ENCODE data around the gene SGMS1. TPM values are rescaled to one million over a fixed set of nuclear protein-coding genes. Genes with fewer than 3 reads are reported as not detected.

SGMS1 gene
- total RNA-seq, 4 donors from 2014 or later = 139 to 198 (median 173) TPM

DNA sequence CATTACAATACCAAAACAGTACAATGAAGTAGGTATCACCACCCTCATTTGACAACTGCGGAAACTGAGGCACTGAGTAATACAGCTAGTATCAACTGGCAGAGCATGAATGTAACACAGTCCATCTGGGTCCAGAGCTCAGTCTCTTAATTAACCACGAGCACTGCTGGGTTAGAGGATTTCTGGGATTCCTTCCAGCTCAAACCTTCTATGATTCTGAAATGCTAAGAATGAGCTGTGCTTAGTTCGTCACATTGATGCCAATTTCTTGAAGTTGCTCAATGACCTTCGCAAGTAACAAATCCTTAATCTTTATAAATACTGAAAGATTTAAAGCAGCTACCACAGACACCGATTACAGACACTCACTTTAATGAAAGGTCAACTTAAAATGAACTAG is 62.5 kb downstream of the SGMS1 start:
- no peak overlapping the region for H3K4me3 ChIP-seq
- DNase-seq (ENCODE audit: low spot score in 2 of 2) = no peak
- H3K27me3 ChIP-seq = no peaks in the 10 kb centered on the region
- no peak for TF ChIP-seq CTCF (IDR thresholded peaks at IDR 0.05)
- TF ChIP-seq POLR2AphosphoS5 (IDR thresholded peaks at IDR 0.05) = peak in 1 of 3 donors; percentile 3
- H3K9me3 ChIP-seq = no peaks in the 10 kb centered on the region
- H3K4me1 ChIP-seq = peaks cover 40% of the 10 kb centered on the region
- 40% methylated on average over 5 of the region's 5 CpGs for WGBS
- H3K36me3 ChIP-seq = no peaks in the 10 kb centered on the region
- no peak overlapping the region for H3K27ac ChIP-seq

DNA sequence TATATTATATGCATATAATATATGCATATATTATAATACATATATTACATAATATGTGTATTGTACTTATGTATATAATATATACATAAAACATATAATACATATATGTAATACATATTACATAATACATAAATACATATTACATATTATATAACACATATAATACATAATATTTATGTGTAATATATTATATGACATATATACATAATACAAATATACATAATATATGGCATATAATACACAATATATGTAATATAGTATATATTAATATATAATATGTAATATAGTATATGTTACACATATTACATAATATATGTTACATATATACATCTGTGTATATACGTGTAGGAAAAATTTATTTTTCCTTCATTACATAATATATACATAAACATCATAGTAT is 63.4 kb downstream of the SGMS1 start:
- no peak overlapping the region for H3K4me3 ChIP-seq
- 81% methylated on average over 1 of the region's 1 CpG for WGBS
- DNase-seq (ENCODE audit: low spot score in 2 of 2) = no peak
- H3K36me3 ChIP-seq = no peaks in the 10 kb centered on the region
- H3K27ac ChIP-seq = no peak overlapping the region
- no peaks in the 10 kb centered on the region for H3K27me3 ChIP-seq
- H3K4me1 ChIP-seq = peaks cover 49% of the 10 kb centered on the region
- no peaks in the 10 kb centered on the region for H3K9me3 ChIP-seq
- no peak for TF ChIP-seq POLR2A (IDR thresholded peaks at IDR 0.05)
- no peak for TF ChIP-seq EP300 (IDR thresholded peaks at IDR 0.05)
- no peak for TF ChIP-seq POLR2AphosphoS5 (IDR thresholded peaks at IDR 0.05)
- no peak for TF ChIP-seq CTCF (IDR thresholded peaks at IDR 0.05)

GRCh38 chr10:50558371-50558770 is 65.4 kb downstream of the SGMS1 start:
- WGBS = 29% methylated on average over 5 of the region's 5 CpGs
- Histone ChIP-seq H3K9me3 (no peaks in the 10 kb centered on the region), H3K27ac (no peak overlapping the region), H3K27me3 (no peaks in the 10 kb centered on the region), H3K4me3 (no peak overlapping the region), H3K4me1 (peaks cover 67% of the 10 kb centered on the region), H3K36me3 (no peaks in the 10 kb centered on the region)
- no peak for DNase-seq (ENCODE audit: low spot score in 2 of 2)
- TF ChIP-seq POLR2A (IDR thresholded peaks at IDR 0.05) = no peak
- TF ChIP-seq EP300 (IDR thresholded peaks at IDR 0.05) = peak; percentile 70
- TF ChIP-seq POLR2AphosphoS5 (IDR thresholded peaks at IDR 0.05) = peak in 2 of 3 donors; percentile 31 to 54
- no peak for TF ChIP-seq CTCF (IDR thresholded peaks at IDR 0.05)

GRCh38 chr10:50557130-50557682 is 66.5 kb downstream of the SGMS1 start:
- no peak overlapping the region for H3K27ac ChIP-seq
- DNase-seq (ENCODE audit: low spot score in 2 of 2) = no peak
- WGBS = 87% methylated on average over 1 of the region's 1 CpG
- peaks cover 68% of the 10 kb centered on the region for H3K4me1 ChIP-seq
- H3K9me3 ChIP-seq = no peaks in the 10 kb centered on the region
- TF ChIP-seq POLR2AphosphoS5 (IDR thresholded peaks at IDR 0.05) = no peak
- no peak for TF ChIP-seq POLR2A (IDR thresholded peaks at IDR 0.05)
- no peak for TF ChIP-seq EP300 (IDR thresholded peaks at IDR 0.05)
- TF ChIP-seq CTCF (IDR thresholded peaks at IDR 0.05) = no peak
- H3K4me3 ChIP-seq = no peak overlapping the region
- H3K27me3 ChIP-seq = no peaks in the 10 kb centered on the region
- H3K36me3 ChIP-seq = no peaks in the 10 kb centered on the region

GRCh38 chr10:50556237-50557120 is 67.3 kb downstream of the SGMS1 start:
- no peaks in the 10 kb centered on the region for H3K27me3 ChIP-seq
- WGBS = 88% methylated on average over 9 of the region's 9 CpGs
- no peaks in the 10 kb centered on the region for H3K36me3 ChIP-seq
- peaks cover 70% of the 10 kb centered on the region for H3K4me1 ChIP-seq
- DNase-seq (ENCODE audit: low spot score in 2 of 2) = no peak
- TF ChIP-seq POLR2AphosphoS5 (IDR thresholded peaks at IDR 0.05) (no peak), POLR2A (IDR thresholded peaks at IDR 0.05) (no peak), EP300 (IDR thresholded peaks at IDR 0.05) (no peak), CTCF (IDR thresholded peaks at IDR 0.05) (no peak)
- no peaks in the 10 kb centered on the region for H3K9me3 ChIP-seq
- no peak overlapping the region for H3K27ac ChIP-seq
- H3K4me3 ChIP-seq = no peak overlapping the region
